HFFc6 (cell line): ENCODE data around the gene WDR5B. TPM values are rescaled to one million over a fixed set of nuclear protein-coding genes. Genes with fewer than 3 reads are reported as not detected.
A peak's percentile ranks its signal among the peaks of the same experiment; 100 is the strongest.

Experiments
- DNase-seq: peaks from one replicate; pipeline ENCODE4 v3.0.0-alpha.2; 2018
- H3K27ac Mint-ChIP-seq: 2 replicates; pipeline ENCODE4 v1.8.0; 2020; ENCODE audit warnings: mild to moderate bottlenecking, mixed read lengths
- H3K27me3 Mint-ChIP-seq: 2 replicates; pipeline ENCODE4 v1.8.0; 2021; ENCODE audit warnings: mild to moderate bottlenecking, moderate library complexity, mixed read lengths; ENCODE audit not compliant: insufficient read depth
- H3K36me3 Mint-ChIP-seq: 2 replicates; pipeline ENCODE4 v1.8.0; 2021; ENCODE audit warnings: low read depth, mixed read lengths
- H3K4me1 Mint-ChIP-seq: 2 replicates; pipeline ENCODE4 v1.8.0; 2020; ENCODE audit warnings: low read depth, mixed read lengths
- H3K4me3 Mint-ChIP-seq: 2 replicates; pipeline ENCODE4 v1.8.0; 2020; ENCODE audit warnings: mild to moderate bottlenecking, moderate library complexity, mixed read lengths
- H3K9me3 Mint-ChIP-seq: 2 replicates; pipeline ENCODE4 v1.8.0; 2020; ENCODE audit warnings: mild to moderate bottlenecking, mixed read lengths
- total RNA-seq, 6 experiments: library from RNA; stranded (reverse); fragmentation: NEBNext Ultra II Directional; extraction: Animal tissue kit (Norgen Biotek cat#: 25700); gene quantifications; 2 replicates in 1 of 6; 3 replicates in 5 of 6; pipeline ENCODE4 v1.2.3, GENCODE V29; 2021
- TF ChIP-seq, protein P1 (sequence below): fragments of 200-600 bp; sonication (generic); IDR thresholded peaks from 2 replicates; pipeline ENCODE4 v1.5.0; 2021; ENCODE audit warnings: antibody characterized with exemption, mild to moderate bottlenecking

WDR5B gene
- total RNA-seq, 6 experiments from 2014 or later, result 4.6 to 5.8 (median 5.4) TPM

DNA sequence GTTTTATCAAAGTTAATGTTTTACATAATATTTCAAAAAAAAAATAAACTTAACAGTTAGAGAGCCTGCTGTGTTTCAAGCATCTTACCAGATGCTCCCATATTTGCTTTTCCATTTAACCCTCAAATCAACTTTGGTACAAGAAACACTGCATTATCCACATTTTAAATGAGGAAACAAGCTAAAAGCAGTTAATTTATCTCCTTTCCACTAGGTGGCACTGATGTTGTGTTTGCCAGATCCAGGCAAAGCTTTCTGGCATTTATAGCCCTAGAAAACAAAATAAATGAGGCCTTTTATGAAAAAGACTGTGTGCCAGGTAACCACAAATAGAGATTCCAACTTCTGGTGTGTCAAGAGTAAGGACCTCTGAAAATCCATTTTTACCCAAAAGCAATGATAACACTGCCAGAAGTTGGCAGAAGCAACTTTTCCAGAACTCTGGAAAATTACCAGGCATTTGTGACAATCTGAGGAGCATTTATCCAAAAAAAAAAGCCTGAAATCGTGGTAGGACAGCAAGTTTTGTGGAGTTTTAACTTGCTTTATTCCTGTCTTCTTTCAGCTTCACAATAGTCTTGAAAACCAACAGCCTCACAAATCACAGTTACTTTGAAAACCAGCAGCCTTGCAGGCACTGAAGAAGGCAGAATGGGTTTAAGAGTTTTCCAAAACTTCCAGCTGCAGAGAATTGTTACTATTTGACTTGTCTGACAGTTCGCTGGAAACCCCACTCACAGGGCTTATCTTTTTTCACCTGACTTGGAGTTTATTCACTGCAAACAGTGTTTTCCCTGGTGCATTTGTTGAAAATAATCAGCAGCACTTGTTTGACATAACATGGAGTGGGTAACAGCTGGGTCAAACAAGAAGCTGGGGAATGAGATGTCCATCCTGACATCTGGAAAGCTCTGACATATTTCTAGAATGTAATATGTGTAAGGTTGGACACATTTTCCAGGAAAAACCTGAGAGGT lies 22.7 kb downstream of the WDR5B start:
- no peaks in the 10 kb centered on the region for H3K9me3 Mint-ChIP-seq
- no peaks in the 10 kb centered on the region for H3K36me3 Mint-ChIP-seq
- H3K27ac Mint-ChIP-seq, result peak overlapping the region; percentile 84
- peak; percentile 61 for DNase-seq
- H3K4me1 Mint-ChIP-seq, result peaks cover 48% of the 10 kb centered on the region
- H3K27me3 Mint-ChIP-seq, result no peaks in the 10 kb centered on the region
- H3K4me3 Mint-ChIP-seq, result no peak overlapping the region
- TF ChIP-seq, protein P1, sequence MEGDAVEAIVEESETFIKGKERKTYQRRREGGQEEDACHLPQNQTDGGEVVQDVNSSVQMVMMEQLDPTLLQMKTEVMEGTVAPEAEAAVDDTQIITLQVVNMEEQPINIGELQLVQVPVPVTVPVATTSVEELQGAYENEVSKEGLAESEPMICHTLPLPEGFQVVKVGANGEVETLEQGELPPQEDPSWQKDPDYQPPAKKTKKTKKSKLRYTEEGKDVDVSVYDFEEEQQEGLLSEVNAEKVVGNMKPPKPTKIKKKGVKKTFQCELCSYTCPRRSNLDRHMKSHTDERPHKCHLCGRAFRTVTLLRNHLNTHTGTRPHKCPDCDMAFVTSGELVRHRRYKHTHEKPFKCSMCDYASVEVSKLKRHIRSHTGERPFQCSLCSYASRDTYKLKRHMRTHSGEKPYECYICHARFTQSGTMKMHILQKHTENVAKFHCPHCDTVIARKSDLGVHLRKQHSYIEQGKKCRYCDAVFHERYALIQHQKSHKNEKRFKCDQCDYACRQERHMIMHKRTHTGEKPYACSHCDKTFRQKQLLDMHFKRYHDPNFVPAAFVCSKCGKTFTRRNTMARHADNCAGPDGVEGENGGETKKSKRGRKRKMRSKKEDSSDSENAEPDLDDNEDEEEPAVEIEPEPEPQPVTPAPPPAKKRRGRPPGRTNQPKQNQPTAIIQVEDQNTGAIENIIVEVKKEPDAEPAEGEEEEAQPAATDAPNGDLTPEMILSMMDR, result peak; percentile 88

- Mint-ChIP-seq H3K4me3 (no peak overlapping the region), H3K36me3 (no peaks in the 10 kb centered on the region), H3K27me3 (no peaks in the 10 kb centered on the region), H3K4me1 (peaks cover 40% of the 10 kb centered on the region), H3K27ac (no peak overlapping the region), H3K9me3 (no peaks in the 10 kb centered on the region)
- no peak for DNase-seq
- TF ChIP-seq, protein P1, result no peak
Measured at GRCh38 chr3:122391681-122392446, 24.0 kb downstream of the WDR5B start.

DNA sequence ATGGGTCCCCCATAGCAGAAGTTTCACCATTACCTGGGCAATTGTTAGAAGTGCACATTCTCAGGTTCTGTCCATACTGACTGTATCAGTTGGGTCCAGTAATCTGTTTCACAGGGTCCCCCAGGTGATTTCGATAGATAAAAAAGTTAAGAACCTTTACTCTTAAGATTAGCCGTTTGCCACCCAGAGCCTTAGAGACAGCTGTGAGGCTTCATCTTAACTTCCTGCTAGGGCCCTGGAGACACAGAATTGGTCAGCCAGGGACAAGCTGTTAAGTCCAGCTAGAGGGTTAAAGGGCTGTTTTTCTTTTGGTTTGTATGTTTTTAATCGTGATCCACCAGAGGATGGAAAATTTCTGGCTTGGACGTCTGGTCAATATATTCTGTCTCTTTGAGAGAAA lies 25.2 kb downstream of the WDR5B start:
- Mint-ChIP-seq H3K4me1 (peaks cover 30% of the 10 kb centered on the region), H3K27me3 (no peaks in the 10 kb centered on the region), H3K9me3 (no peaks in the 10 kb centered on the region), H3K4me3 (no peak overlapping the region), H3K36me3 (peaks cover 4% of the 10 kb centered on the region; the same call in 1 of the 2 replicates), H3K27ac (no peak overlapping the region)
- DNase-seq, result no peak
- TF ChIP-seq, protein P1, result no peak

- Mint-ChIP-seq H3K4me1 (peaks cover 28% of the 10 kb centered on the region), H3K4me3 (no peak overlapping the region), H3K36me3 (peaks cover 4% of the 10 kb centered on the region; the same call in 1 of the 2 replicates), H3K27me3 (no peaks in the 10 kb centered on the region), H3K9me3 (no peaks in the 10 kb centered on the region), H3K27ac (no peak overlapping the region)
- DNase-seq, result no peak
- TF ChIP-seq, protein P1, result no peak
Measured at GRCh38 chr3:122389892-122390291, 26.0 kb downstream of the WDR5B start.

- H3K36me3 Mint-ChIP-seq, result peaks cover 4% of the 10 kb centered on the region; the same call in 1 of the 2 replicates
- H3K4me3 Mint-ChIP-seq, result no peak overlapping the region
Measured at GRCh38 chr3:122389197-122389596, 26.7 kb downstream of the WDR5B start.

More at GRCh38 chr3:122389197-122389596, 26.7 kb downstream of the WDR5B start:
- no peak overlapping the region for H3K27ac Mint-ChIP-seq
- DNase-seq, result no peak
- no peaks in the 10 kb centered on the region for H3K27me3 Mint-ChIP-seq
- H3K4me1 Mint-ChIP-seq, result peaks cover 25% of the 10 kb centered on the region
- TF ChIP-seq, protein P1, result no peak
- H3K9me3 Mint-ChIP-seq, result no peaks in the 10 kb centered on the region
